Measurements from ENCODE around the gene OTOP1. TPM values are rescaled to one million over a fixed set of nuclear protein-coding genes. Genes with fewer than 3 reads are reported as not detected.
"Not testable (repeated sequence)": the region's sequence is repeated elsewhere in the genome, so short reads cannot be mapped to it uniquely, and the experiment has no call there.

Gene OTOP1
- total and polyA plus RNA-seq, 4 donors = not detected

GRCh38 chr4:4217113-4217512 is 9.6 kb downstream of the OTOP1 start:
- no peak overlapping the region for H3K4me3 ChIP-seq (ENCODE audit: low read depth in 1 of 3, low read length in 3 of 3)
- no peaks in the 10 kb centered on the region for H3K36me3 ChIP-seq (ENCODE audit: control insufficient read depth in 4 of 4, insufficient read depth in 3 of 4, low read depth in 1 of 4, low read length in 3 of 4)
- TF ChIP-seq ATF3 (IDR thresholded peaks at IDR 0.05) (no peak), MAX (IDR thresholded peaks at IDR 0.05) (no peak), FOXA1 (IDR thresholded peaks at IDR 0.05) (no peak), EGR1 (IDR thresholded peaks at IDR 0.05; ENCODE audit: low read depth in 2 of 2) (no peak), RXRA (IDR thresholded peaks at IDR 0.05) (no peak)
- no peaks in the 10 kb centered on the region for H3K4me1 ChIP-seq (ENCODE audit: control insufficient read depth in 4 of 4, insufficient read depth in 4 of 4, low read length in 3 of 4)
- WGBS = 79% methylated on average over 5 of the region's 5 CpGs
- H3K9ac ChIP-seq (ENCODE audit: low read depth in 1 of 2, low read length in 2 of 2) = no peak overlapping the region
- DNase-seq (ENCODE audit: low spot score) = no peak
- H3K9me3 ChIP-seq (ENCODE audit: control insufficient read depth in 4 of 4, low read length in 3 of 4) = no peaks in the 10 kb centered on the region
- H3K27ac ChIP-seq (ENCODE audit: low read depth in 1 of 2, low read length in 2 of 2) = no peak overlapping the region
- peaks cover 0 to 2% (median 0%) of the 10 kb centered on the region in 4 donors for H3K27me3 ChIP-seq (ENCODE audit: control insufficient read depth in 4 of 4, insufficient read depth in 4 of 4, low read length in 3 of 4)

- DNase-seq (ENCODE audit: low spot score) = no peak
- H3K4me3 ChIP-seq (ENCODE audit: low read depth in 1 of 3, low read length in 3 of 3) = no peak overlapping the region
- no peak for TF ChIP-seq RXRA (IDR thresholded peaks at IDR 0.05)
- TF ChIP-seq MAX (IDR thresholded peaks at IDR 0.05) = no peak
- TF ChIP-seq RAD21 (IDR thresholded peaks at IDR 0.05) = no peak
- no peak for TF ChIP-seq SP1 (IDR thresholded peaks at IDR 0.05)
- TF ChIP-seq EGR1 (IDR thresholded peaks at IDR 0.05; ENCODE audit: low read depth in 2 of 2) = no peak
- no peak for TF ChIP-seq NR2F2 (IDR thresholded peaks at IDR 0.05)
- no peak overlapping the region for H3K27ac ChIP-seq (ENCODE audit: low read depth in 1 of 2, low read length in 2 of 2)
- H3K9me3 ChIP-seq (ENCODE audit: control insufficient read depth in 4 of 4, low read length in 3 of 4) = no peaks in the 10 kb centered on the region
- H3K27me3 ChIP-seq (ENCODE audit: control insufficient read depth in 4 of 4, insufficient read depth in 4 of 4, low read length in 3 of 4) = peaks cover 0 to 2% (median 0%) of the 10 kb centered on the region in 4 donors
- no peaks in the 10 kb centered on the region for H3K36me3 ChIP-seq (ENCODE audit: control insufficient read depth in 4 of 4, insufficient read depth in 3 of 4, low read depth in 1 of 4, low read length in 3 of 4)
- 77% methylated on average over 7 of the region's 7 CpGs for WGBS
- H3K4me1 ChIP-seq (ENCODE audit: control insufficient read depth in 4 of 4, insufficient read depth in 4 of 4, low read length in 3 of 4) = no peaks in the 10 kb centered on the region
- no peak overlapping the region for H3K9ac ChIP-seq (ENCODE audit: low read depth in 1 of 2, low read length in 2 of 2)
Measured at GRCh38 chr4:4216648-4217047, 10.1 kb downstream of the OTOP1 start.

- DNase-seq (ENCODE audit: low spot score); H3K4me1 ChIP-seq (ENCODE audit: control insufficient read depth in 4 of 4, insufficient read depth in 4 of 4, low read length in 3 of 4); H3K36me3 ChIP-seq (ENCODE audit: control insufficient read depth in 4 of 4, insufficient read depth in 3 of 4, low read depth in 1 of 4, low read length in 3 of 4); H3K9ac ChIP-seq (ENCODE audit: low read depth in 1 of 2, low read length in 2 of 2); H3K27ac ChIP-seq (ENCODE audit: low read depth in 1 of 2, low read length in 2 of 2); H3K27me3 ChIP-seq (ENCODE audit: control insufficient read depth in 4 of 4, insufficient read depth in 4 of 4, low read length in 3 of 4); H3K9me3 ChIP-seq (ENCODE audit: control insufficient read depth in 4 of 4, low read length in 3 of 4); H3K4me3 ChIP-seq (ENCODE audit: low read depth in 1 of 3, low read length in 3 of 3): not testable (repeated sequence)
- WGBS = 75% methylated on average over 4 of the region's 4 CpGs
Measured at GRCh38 chr4:4213674-4214073, 13.1 kb downstream of the OTOP1 start.

- Histone ChIP-seq H3K9me3 (ENCODE audit: control insufficient read depth in 4 of 4, low read length in 3 of 4) (no peaks in the 10 kb centered on the region), H3K4me1 (ENCODE audit: control insufficient read depth in 4 of 4, insufficient read depth in 4 of 4, low read length in 3 of 4) (no peaks in the 10 kb centered on the region), H3K27me3 (ENCODE audit: control insufficient read depth in 4 of 4, insufficient read depth in 4 of 4, low read length in 3 of 4) (peaks cover 0 to 6% (median 0%) of the 10 kb centered on the region in 4 donors), H3K27ac (ENCODE audit: low read depth in 1 of 2, low read length in 2 of 2) (no peak overlapping the region), H3K36me3 (ENCODE audit: control insufficient read depth in 4 of 4, insufficient read depth in 3 of 4, low read depth in 1 of 4, low read length in 3 of 4) (no peaks in the 10 kb centered on the region), H3K9ac (ENCODE audit: low read depth in 1 of 2, low read length in 2 of 2) (no peak overlapping the region), H3K4me3 (ENCODE audit: low read depth in 1 of 3, low read length in 3 of 3) (no peak overlapping the region)
- no peak for TF ChIP-seq FOXA1 (IDR thresholded peaks at IDR 0.05)
- TF ChIP-seq TAF1 (conservative IDR thresholded peaks at IDR 0.05) = no peak
- no peak for TF ChIP-seq CTCF (IDR thresholded peaks at IDR 0.05; ENCODE audit: low read depth, low read length, missing input control)
- TF ChIP-seq RAD21 (IDR thresholded peaks at IDR 0.05) = no peak
- no peak for TF ChIP-seq SP1 (IDR thresholded peaks at IDR 0.05)
- TF ChIP-seq NR2F2 (IDR thresholded peaks at IDR 0.05) = no peak
- TF ChIP-seq ZBTB33 (IDR thresholded peaks at IDR 0.05) = no peak
- TF ChIP-seq JUND (IDR thresholded peaks at IDR 0.05) = no peak
- no peak for TF ChIP-seq EGR1 (IDR thresholded peaks at IDR 0.05; ENCODE audit: low read depth in 2 of 2)
- TF ChIP-seq YY1 (IDR thresholded peaks at IDR 0.05) = no peak
- no peak for TF ChIP-seq RXRA (IDR thresholded peaks at IDR 0.05)
- DNase-seq (ENCODE audit: low spot score) = no peak
Measured at GRCh38 chr4:4206204-4206603, 20.5 kb downstream of the OTOP1 start.
